Measurements from ENCODE around the gene EFNA1. TPM values are rescaled to one million over a fixed set of nuclear protein-coding genes. Genes with fewer than 3 reads are reported as not detected.

Gene EFNA1
- total and polyA plus RNA-seq, 2 of the 4 experiments (the other 2 are of a cell fraction) = 0.90 to 1.6 TPM

- Histone ChIP-seq H4K8ac (ENCODE audit: low read depth in 2 of 2, low read length in 2 of 2) (no peak overlapping the region), H2BK5ac (ENCODE audit: low read depth, low read length, poor library complexity, severe bottlenecking) (no peak overlapping the region), H3K9me3 (ENCODE audit: control insufficient read depth, insufficient read depth, low read length) (no peaks in the 10 kb centered on the region), H3K79me1 (ENCODE audit: low read depth in 1 of 2, low read length in 2 of 2) (no peaks in the 10 kb centered on the region), H2AFZ (replicated peaks; ENCODE audit: low read length, poor library complexity) (peak overlapping the region; percentile 36), H3K14ac (replicated peaks; ENCODE audit: low read depth, low read length) (no peak overlapping the region), H4K20me1 (ENCODE audit: insufficient read depth, low read length) (peaks cover 11% of the 10 kb centered on the region), H3K36me3 (ENCODE audit: control insufficient read depth, insufficient read depth, low read length) (no peaks in the 10 kb centered on the region), H4K91ac (ENCODE audit: insufficient read depth, low read depth, low read length) (no peak overlapping the region), H2BK120ac (ENCODE audit: low read depth, low read length) (no peak overlapping the region), H2BK15ac (ENCODE audit: low read depth, low read length) (no peak overlapping the region), H3K18ac (ENCODE audit: low read depth, low read length) (no peak overlapping the region), H4K5ac (ENCODE audit: low read depth, low read length) (no peak overlapping the region), H3K4ac (ENCODE audit: low read depth, low read length) (no peak overlapping the region), H3K23ac (ENCODE audit: low read depth, low read length) (no peak overlapping the region), H2BK20ac (ENCODE audit: low read depth, low read length) (no peak overlapping the region), H2AK9ac (replicated peaks; ENCODE audit: low read depth, low read length, poor library complexity) (peak overlapping the region; percentile 56), H3K56ac (ENCODE audit: extremely low read depth, insufficient read depth, low read length) (no peak overlapping the region), H2AK5ac (ENCODE audit: low read depth, low read length) (no peak overlapping the region), H3K9ac (ENCODE audit: low read depth, low read length) (no peak overlapping the region), H3K4me1 (ENCODE audit: control insufficient read depth, insufficient read depth, low read length) (peaks cover 6% of the 10 kb centered on the region; the same call in 1 of the 2 replicates), H3K4me2 (ENCODE audit: low read depth, low read length) (peak overlapping the region; percentile 82; the same call in 1 of the 2 replicates), H3K9me1 (ENCODE audit: insufficient read depth, low read length) (0 out of 2 replicates have a peak, but pooled peaks cover 3% of the 10 kb centered on the region), H3K4me3 (ENCODE audit: insufficient read depth, low read depth, low read length) (no peak overlapping the region), H3K27me3 (ENCODE audit: control insufficient read depth, insufficient read depth, low read length) (peaks cover 74% of the 10 kb centered on the region), H3K27ac (ENCODE audit: insufficient read depth, low read length) (no peak overlapping the region)
- ATAC-seq (ENCODE audit: low read depth) = no peak
- ChIA-PET POLR2A (ENCODE audit: unreplicated experiment) (interaction anchor here (0.6 kb wide), 1 partner anchor 9 kb away, joined by 3 read pairs; no protein-coding TSS in a partner anchor), CTCF (no interaction called here)
- dilution Hi-C loops (cut with HindIII; ENCODE audit: low sequenced_read_pairs, unreplicated experiment) (no loop called here), in situ Hi-C loops (cut with MboI; ENCODE audit: low sequenced_read_pairs) (no loop called here), intact Hi-C loops (cut with micrococcal nuclease) (no loop called here)
- TF ChIP-seq MAFK (IDR thresholded peaks at IDR 0.05; ENCODE audit: low read depth, low read length) (no peak), MAZ (IDR thresholded peaks at IDR 0.05; ENCODE audit: borderline replicate concordance, low read depth, low read length) (no peak), ELK1 (IDR thresholded peaks at IDR 0.05; ENCODE audit: borderline replicate concordance, low read depth, low read length) (no peak), RFX5 (IDR thresholded peaks at IDR 0.05; ENCODE audit: low read depth, low read length) (no peak), FOS (IDR thresholded peaks at IDR 0.05; ENCODE audit: low read depth, low read length) (no peak), RAD21 (IDR thresholded peaks at IDR 0.05; ENCODE audit: low read length) (no peak), USF2 (IDR thresholded peaks at IDR 0.05; ENCODE audit: low read depth, low read length) (no peak), CHD1 (IDR thresholded peaks at IDR 0.05; ENCODE audit: low read depth, low read length) (no peak), RCOR1 (IDR thresholded peaks at IDR 0.05; ENCODE audit: insufficient replicate concordance, low read length) (no peak), CEBPB (IDR thresholded peaks at IDR 0.05; ENCODE audit: low read depth, low read length) (no peak), BHLHE40 (IDR thresholded peaks at IDR 0.05; ENCODE audit: low read depth, low read length) (no peak), POLR2A (IDR thresholded peaks at IDR 0.05; ENCODE audit: low read depth, low read length) (no peak), NFE2L2 (IDR thresholded peaks at IDR 0.05; ENCODE audit: low read depth, low read length) (no peak), MXI1 (IDR thresholded peaks at IDR 0.05; ENCODE audit: borderline replicate concordance, low read depth, low read length) (no peak), SMC3 (IDR thresholded peaks at IDR 0.05; ENCODE audit: low read depth, low read length) (no peak)
- TF ChIP-seq, protein P1, sequence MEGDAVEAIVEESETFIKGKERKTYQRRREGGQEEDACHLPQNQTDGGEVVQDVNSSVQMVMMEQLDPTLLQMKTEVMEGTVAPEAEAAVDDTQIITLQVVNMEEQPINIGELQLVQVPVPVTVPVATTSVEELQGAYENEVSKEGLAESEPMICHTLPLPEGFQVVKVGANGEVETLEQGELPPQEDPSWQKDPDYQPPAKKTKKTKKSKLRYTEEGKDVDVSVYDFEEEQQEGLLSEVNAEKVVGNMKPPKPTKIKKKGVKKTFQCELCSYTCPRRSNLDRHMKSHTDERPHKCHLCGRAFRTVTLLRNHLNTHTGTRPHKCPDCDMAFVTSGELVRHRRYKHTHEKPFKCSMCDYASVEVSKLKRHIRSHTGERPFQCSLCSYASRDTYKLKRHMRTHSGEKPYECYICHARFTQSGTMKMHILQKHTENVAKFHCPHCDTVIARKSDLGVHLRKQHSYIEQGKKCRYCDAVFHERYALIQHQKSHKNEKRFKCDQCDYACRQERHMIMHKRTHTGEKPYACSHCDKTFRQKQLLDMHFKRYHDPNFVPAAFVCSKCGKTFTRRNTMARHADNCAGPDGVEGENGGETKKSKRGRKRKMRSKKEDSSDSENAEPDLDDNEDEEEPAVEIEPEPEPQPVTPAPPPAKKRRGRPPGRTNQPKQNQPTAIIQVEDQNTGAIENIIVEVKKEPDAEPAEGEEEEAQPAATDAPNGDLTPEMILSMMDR (conservative IDR thresholded peaks at IDR 0.05; ENCODE audit: low read depth, low read length) = no peak
- no TSS peak for BruUV-seq (replicated peaks)
- WGBS, 2 experiments (ENCODE audit: extremely low coverage in 2 of 2, insufficient read length in 1 of 2) = 0% methylated on average over 2 of the region's 10 CpGs; no CpG with 5 or more reads in 1 of the 2 experiments
- DNase-seq = no peak
These were observed 48.5 kb upstream of the EFNA1 start for GRCh38 chr1:155079210-155079486.
